Measurements from ENCODE around the gene TMEM132C.

TMEM132C gene

GRCh38 chr12:128693115-128693514 lies 426.1 kb downstream of the TMEM132C start:
- H2AK5ac ChIP-seq (ENCODE audit: low read length, severe bottlenecking) = no peak overlapping the region
- H3K27ac ChIP-seq (ENCODE audit: low read length, poor library complexity, severe bottlenecking) = no peak overlapping the region
- no peak overlapping the region for H3K4ac ChIP-seq (ENCODE audit: low read depth in 1 of 2, low read length in 2 of 2)
- H2BK5ac ChIP-seq (ENCODE audit: low read depth, low read length, poor library complexity, severe bottlenecking) = no peak overlapping the region
- no peak overlapping the region for H4K8ac ChIP-seq (ENCODE audit: low read length)
- no peak overlapping the region for H2BK12ac ChIP-seq (ENCODE audit: low read length in 2 of 2)
- no peak overlapping the region for H3K18ac ChIP-seq (ENCODE audit: low read depth in 1 of 2, low read length in 2 of 2)
- peaks cover 10% of the 10 kb centered on the region for H3K9me3 ChIP-seq (ENCODE audit: control insufficient read depth, low read length)
- H3K9ac ChIP-seq (ENCODE audit: low read length) = no peak overlapping the region
- H3K27me3 ChIP-seq (ENCODE audit: control insufficient read depth in 1 of 2, insufficient read depth in 1 of 2, low read length in 2 of 2) = no peaks in the 10 kb centered on the region
- no peak for DNase-seq
- no peaks in the 10 kb centered on the region for H3K4me1 ChIP-seq (ENCODE audit: control insufficient read depth, insufficient read depth, low read depth, low read length)
- no peak overlapping the region for H3K14ac ChIP-seq (ENCODE audit: low read length in 2 of 2)
- H3K79me1 ChIP-seq (replicated peaks; ENCODE audit: low read length, poor library complexity, severe bottlenecking) = no peaks in the 10 kb centered on the region
- no peak overlapping the region for H3K4me2 ChIP-seq (ENCODE audit: low read length, poor library complexity, severe bottlenecking)
- H3K23ac ChIP-seq (ENCODE audit: low read length in 2 of 2) = no peak overlapping the region
- no peak overlapping the region for H4K91ac ChIP-seq (ENCODE audit: low read length)
- no peak overlapping the region for H2BK120ac ChIP-seq (ENCODE audit: low read depth, low read length)
- no peaks in the 10 kb centered on the region for H3K36me3 ChIP-seq (ENCODE audit: control insufficient read depth in 1 of 2, insufficient read depth in 2 of 2, low read depth in 1 of 2, low read length in 2 of 2)
- H2AFZ ChIP-seq (ENCODE audit: low read depth, low read length) = no peak overlapping the region
- WGBS = 76% methylated on average over 3 of the region's 4 CpGs
- H3K4me3 ChIP-seq (ENCODE audit: insufficient read depth in 1 of 2, low read depth in 1 of 2, low read length in 2 of 2) = no peak overlapping the region
- no peak overlapping the region for H2BK15ac ChIP-seq (ENCODE audit: low read depth, poor library complexity, severe bottlenecking)

GRCh38 chr12:128693771-128694170 lies 426.8 kb downstream of the TMEM132C start:
- Histone ChIP-seq H4K91ac (ENCODE audit: low read length) (no peak overlapping the region), H3K4me2 (ENCODE audit: low read length, poor library complexity, severe bottlenecking) (no peak overlapping the region), H2BK120ac (ENCODE audit: low read depth, low read length) (no peak overlapping the region), H3K14ac (ENCODE audit: low read length in 2 of 2) (no peak overlapping the region), H3K9ac (ENCODE audit: low read length) (no peak overlapping the region), H3K27ac (ENCODE audit: low read length, poor library complexity, severe bottlenecking) (no peak overlapping the region), H4K8ac (ENCODE audit: low read length) (no peak overlapping the region), H3K9me3 (ENCODE audit: control insufficient read depth, low read length) (peaks cover 10% of the 10 kb centered on the region), H3K4me1 (ENCODE audit: control insufficient read depth, insufficient read depth, low read depth, low read length) (no peaks in the 10 kb centered on the region), H2BK15ac (ENCODE audit: low read depth, poor library complexity, severe bottlenecking) (no peak overlapping the region), H3K4ac (ENCODE audit: low read depth in 1 of 2, low read length in 2 of 2) (no peak overlapping the region), H3K4me3 (ENCODE audit: insufficient read depth in 1 of 2, low read depth in 1 of 2, low read length in 2 of 2) (no peak overlapping the region), H3K79me1 (replicated peaks; ENCODE audit: low read length, poor library complexity, severe bottlenecking) (no peaks in the 10 kb centered on the region), H3K36me3 (ENCODE audit: control insufficient read depth in 1 of 2, insufficient read depth in 2 of 2, low read depth in 1 of 2, low read length in 2 of 2) (no peaks in the 10 kb centered on the region), H3K23ac (ENCODE audit: low read length in 2 of 2) (no peak overlapping the region), H2BK12ac (ENCODE audit: low read length in 2 of 2) (no peak overlapping the region), H3K27me3 (ENCODE audit: control insufficient read depth in 1 of 2, insufficient read depth in 1 of 2, low read length in 2 of 2) (no peaks in the 10 kb centered on the region), H2AK5ac (ENCODE audit: low read length, severe bottlenecking) (no peak overlapping the region), H2AFZ (ENCODE audit: low read depth, low read length) (no peak overlapping the region), H2BK5ac (ENCODE audit: low read depth, low read length, poor library complexity, severe bottlenecking) (no peak overlapping the region), H3K18ac (ENCODE audit: low read depth in 1 of 2, low read length in 2 of 2) (no peak overlapping the region)
- DNase-seq = no peak
- 46% methylated on average over 7 of the region's 8 CpGs for WGBS

GRCh38 chr12:128694445-128694844 lies 427.5 kb downstream of the TMEM132C start:
- no peak overlapping the region for H3K14ac ChIP-seq (ENCODE audit: low read length in 2 of 2)
- H3K4me1 ChIP-seq (ENCODE audit: control insufficient read depth, insufficient read depth, low read depth, low read length) = no peaks in the 10 kb centered on the region
- H2BK15ac ChIP-seq (ENCODE audit: low read depth, poor library complexity, severe bottlenecking) = no peak overlapping the region
- H2BK120ac ChIP-seq (ENCODE audit: low read depth, low read length) = no peak overlapping the region
- no peak overlapping the region for H2AFZ ChIP-seq (ENCODE audit: low read depth, low read length)
- no peak overlapping the region for H3K18ac ChIP-seq (ENCODE audit: low read depth in 1 of 2, low read length in 2 of 2)
- H3K23ac ChIP-seq (ENCODE audit: low read length in 2 of 2) = no peak overlapping the region
- no peak overlapping the region for H2BK5ac ChIP-seq (ENCODE audit: low read depth, low read length, poor library complexity, severe bottlenecking)
- WGBS = 68% methylated on average over 4 of the region's 4 CpGs
- no peaks in the 10 kb centered on the region for H3K36me3 ChIP-seq (ENCODE audit: control insufficient read depth in 1 of 2, insufficient read depth in 2 of 2, low read depth in 1 of 2, low read length in 2 of 2)
- no peak overlapping the region for H3K4me3 ChIP-seq (ENCODE audit: insufficient read depth in 1 of 2, low read depth in 1 of 2, low read length in 2 of 2)
- H3K4me2 ChIP-seq (ENCODE audit: low read length, poor library complexity, severe bottlenecking) = no peak overlapping the region
- no peak overlapping the region for H4K91ac ChIP-seq (ENCODE audit: low read length)
- no peak overlapping the region for H2AK5ac ChIP-seq (ENCODE audit: low read length, severe bottlenecking)
- H4K8ac ChIP-seq (ENCODE audit: low read length) = no peak overlapping the region
- H3K4ac ChIP-seq (ENCODE audit: low read depth in 1 of 2, low read length in 2 of 2) = no peak overlapping the region
- peaks cover 10% of the 10 kb centered on the region for H3K9me3 ChIP-seq (ENCODE audit: control insufficient read depth, low read length)
- DNase-seq = no peak
- H3K9ac ChIP-seq (ENCODE audit: low read length) = no peak overlapping the region
- no peak overlapping the region for H2BK12ac ChIP-seq (ENCODE audit: low read length in 2 of 2)
- no peak overlapping the region for H3K27ac ChIP-seq (ENCODE audit: low read length, poor library complexity, severe bottlenecking)
- no peaks in the 10 kb centered on the region for H3K79me1 ChIP-seq (replicated peaks; ENCODE audit: low read length, poor library complexity, severe bottlenecking)
- H3K27me3 ChIP-seq (ENCODE audit: control insufficient read depth in 1 of 2, insufficient read depth in 1 of 2, low read length in 2 of 2) = no peaks in the 10 kb centered on the region

DNA sequence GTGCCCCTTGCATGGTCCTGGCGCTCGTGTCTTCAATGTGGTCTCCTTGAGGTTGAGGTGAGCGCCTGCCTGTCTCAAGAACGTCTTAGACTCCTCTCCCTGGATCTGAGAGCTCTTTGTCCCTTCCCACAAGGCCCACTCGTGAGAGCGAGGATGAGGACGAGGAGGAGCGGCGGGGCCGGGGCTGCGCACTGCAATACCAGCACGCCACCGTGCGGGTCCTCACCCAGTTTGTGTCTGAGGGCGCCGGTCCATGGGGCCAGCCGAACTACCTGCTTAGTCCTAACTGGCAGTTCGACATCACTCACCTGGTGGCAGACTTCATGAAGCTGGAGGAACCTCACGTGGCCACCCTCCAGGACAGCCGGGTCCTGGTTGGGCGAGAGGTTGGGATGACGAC lies 428.7 kb downstream of the TMEM132C start:
- WGBS = 90% methylated on average over 22 of the region's 22 CpGs

More for the DNA sequence above, 428.7 kb downstream of the TMEM132C start:
- no peak overlapping the region for H4K8ac ChIP-seq (ENCODE audit: low read length)
- no peak overlapping the region for H3K4me3 ChIP-seq (ENCODE audit: insufficient read depth in 1 of 2, low read depth in 1 of 2, low read length in 2 of 2)
- no peak overlapping the region for H3K14ac ChIP-seq (ENCODE audit: low read length in 2 of 2)
- H2AFZ ChIP-seq (ENCODE audit: low read depth, low read length) = no peak overlapping the region
- no peak overlapping the region for H2BK15ac ChIP-seq (ENCODE audit: low read depth, poor library complexity, severe bottlenecking)
- no peak overlapping the region for H3K9ac ChIP-seq (ENCODE audit: low read length)
- H2BK12ac ChIP-seq (ENCODE audit: low read length in 2 of 2) = no peak overlapping the region
- no peak overlapping the region for H3K4me2 ChIP-seq (ENCODE audit: low read length, poor library complexity, severe bottlenecking)
- H2BK120ac ChIP-seq (ENCODE audit: low read depth, low read length) = no peak overlapping the region
- H3K23ac ChIP-seq (ENCODE audit: low read length in 2 of 2) = no peak overlapping the region
- H2BK5ac ChIP-seq (ENCODE audit: low read depth, low read length, poor library complexity, severe bottlenecking) = no peak overlapping the region
- H3K9me3 ChIP-seq (ENCODE audit: control insufficient read depth, low read length) = peaks cover 10% of the 10 kb centered on the region
- H3K4me1 ChIP-seq (ENCODE audit: control insufficient read depth, insufficient read depth, low read depth, low read length) = no peaks in the 10 kb centered on the region
- DNase-seq = no peak
- no peak overlapping the region for H3K27ac ChIP-seq (ENCODE audit: low read length, poor library complexity, severe bottlenecking)
- no peak overlapping the region for H2AK5ac ChIP-seq (ENCODE audit: low read length, severe bottlenecking)
- H4K91ac ChIP-seq (ENCODE audit: low read length) = no peak overlapping the region
- no peak overlapping the region for H3K4ac ChIP-seq (ENCODE audit: low read depth in 1 of 2, low read length in 2 of 2)
- no peak overlapping the region for H3K18ac ChIP-seq (ENCODE audit: low read depth in 1 of 2, low read length in 2 of 2)
- H3K27me3 ChIP-seq (ENCODE audit: control insufficient read depth in 1 of 2, insufficient read depth in 1 of 2, low read length in 2 of 2) = no peaks in the 10 kb centered on the region
- no peaks in the 10 kb centered on the region for H3K79me1 ChIP-seq (replicated peaks; ENCODE audit: low read length, poor library complexity, severe bottlenecking)
- H3K36me3 ChIP-seq (ENCODE audit: control insufficient read depth in 1 of 2, insufficient read depth in 2 of 2, low read depth in 1 of 2, low read length in 2 of 2) = no peaks in the 10 kb centered on the region
